Hippocampal formation (tissue), 2 donors: ENCODE measurements around the gene RASA3.
"Not testable (repeated sequence)": the region's sequence is repeated elsewhere in the genome, so short reads cannot be mapped to it uniquely, and the experiment has no call there.

Experiments used
- DNase-seq, 2 donors: peaks; one replicate each; lab custom pipeline; 2025; lab: John Stamatoyannopoulos, UW

RASA3 gene

DNA sequence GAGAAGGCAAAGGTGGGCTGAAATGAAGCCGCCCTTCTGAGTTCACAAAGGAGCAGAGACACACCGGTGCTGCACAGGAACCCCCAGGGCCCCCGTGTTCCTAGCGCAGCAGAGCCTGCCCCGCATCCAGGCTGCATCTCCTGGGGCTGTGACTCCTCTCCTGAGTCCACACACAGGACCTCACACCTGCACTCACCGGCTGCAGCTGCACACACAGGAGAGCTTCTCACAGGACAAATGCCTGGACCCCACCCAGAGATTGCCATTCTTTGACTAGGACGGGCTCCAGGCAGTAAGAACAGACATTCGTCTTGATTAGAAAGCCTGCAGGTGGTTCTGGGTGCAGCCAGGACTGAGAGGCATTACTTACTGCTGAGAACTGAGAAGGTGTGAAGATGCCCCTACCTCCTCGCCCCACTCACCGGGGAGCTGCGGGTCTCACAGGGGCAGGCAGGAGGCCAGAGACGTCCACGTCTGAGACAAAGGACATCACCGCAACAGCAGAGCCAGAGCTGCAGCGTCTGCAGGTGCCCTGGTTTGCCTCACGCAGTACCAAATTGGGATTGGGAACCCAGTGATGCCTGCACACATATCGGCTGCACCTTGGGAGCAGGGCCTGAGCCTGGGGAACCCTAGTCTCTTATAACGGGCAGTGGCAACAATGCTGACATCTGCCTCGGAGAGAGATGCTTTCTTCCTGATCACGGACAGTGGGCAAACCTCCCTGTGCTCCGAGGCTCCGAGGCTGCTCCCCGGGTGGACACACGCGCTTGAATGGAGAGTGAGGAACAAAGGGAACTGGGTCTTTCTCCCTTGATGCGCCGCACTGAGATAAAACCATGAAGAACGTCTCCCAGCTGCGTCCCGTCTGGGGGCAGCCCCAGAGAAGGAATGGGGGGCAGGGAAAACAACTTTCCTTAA lies 50.4 kb downstream of the RASA3 start:
- DNase-seq = no peak

DNA sequence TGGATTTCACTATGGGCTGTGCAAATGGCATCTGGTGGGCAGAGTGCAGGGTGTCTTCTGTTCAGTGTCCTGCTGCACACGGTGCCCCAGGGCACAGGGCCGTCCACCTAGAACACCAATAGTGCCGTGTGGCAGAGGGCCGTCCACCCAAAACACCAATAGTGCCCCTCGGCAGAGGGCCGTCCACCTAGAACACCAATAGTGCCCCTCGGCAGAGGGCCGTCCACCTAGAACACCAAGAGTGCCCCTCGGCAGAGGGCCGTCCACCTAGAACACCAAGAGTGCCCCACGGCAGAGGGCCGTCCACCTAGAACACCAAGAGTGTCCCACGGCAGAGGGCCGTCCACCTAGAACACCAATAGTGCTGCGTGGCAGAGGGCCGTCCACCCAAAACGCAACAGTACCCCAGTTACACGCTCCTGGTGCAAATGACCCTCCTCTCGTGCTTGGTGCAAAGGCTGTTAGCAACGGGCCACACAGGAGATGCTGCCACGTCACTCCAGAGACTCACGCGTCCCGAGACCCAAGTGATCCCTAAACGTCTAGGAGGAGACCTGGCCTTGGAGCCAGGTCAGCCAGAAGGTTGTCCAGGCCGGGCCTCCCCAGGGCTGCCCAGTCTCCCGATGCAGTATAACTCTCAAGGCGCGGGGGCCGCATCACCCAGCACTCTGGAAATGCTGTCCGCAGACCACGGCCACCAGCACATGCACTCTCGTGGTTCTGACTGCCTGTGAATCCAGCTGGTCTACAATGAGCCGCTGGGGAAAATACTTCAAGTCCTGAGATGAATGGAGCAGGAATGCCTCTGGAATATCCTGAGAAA lies 51.5 kb downstream of the RASA3 start:
- no peak for DNase-seq

DNA sequence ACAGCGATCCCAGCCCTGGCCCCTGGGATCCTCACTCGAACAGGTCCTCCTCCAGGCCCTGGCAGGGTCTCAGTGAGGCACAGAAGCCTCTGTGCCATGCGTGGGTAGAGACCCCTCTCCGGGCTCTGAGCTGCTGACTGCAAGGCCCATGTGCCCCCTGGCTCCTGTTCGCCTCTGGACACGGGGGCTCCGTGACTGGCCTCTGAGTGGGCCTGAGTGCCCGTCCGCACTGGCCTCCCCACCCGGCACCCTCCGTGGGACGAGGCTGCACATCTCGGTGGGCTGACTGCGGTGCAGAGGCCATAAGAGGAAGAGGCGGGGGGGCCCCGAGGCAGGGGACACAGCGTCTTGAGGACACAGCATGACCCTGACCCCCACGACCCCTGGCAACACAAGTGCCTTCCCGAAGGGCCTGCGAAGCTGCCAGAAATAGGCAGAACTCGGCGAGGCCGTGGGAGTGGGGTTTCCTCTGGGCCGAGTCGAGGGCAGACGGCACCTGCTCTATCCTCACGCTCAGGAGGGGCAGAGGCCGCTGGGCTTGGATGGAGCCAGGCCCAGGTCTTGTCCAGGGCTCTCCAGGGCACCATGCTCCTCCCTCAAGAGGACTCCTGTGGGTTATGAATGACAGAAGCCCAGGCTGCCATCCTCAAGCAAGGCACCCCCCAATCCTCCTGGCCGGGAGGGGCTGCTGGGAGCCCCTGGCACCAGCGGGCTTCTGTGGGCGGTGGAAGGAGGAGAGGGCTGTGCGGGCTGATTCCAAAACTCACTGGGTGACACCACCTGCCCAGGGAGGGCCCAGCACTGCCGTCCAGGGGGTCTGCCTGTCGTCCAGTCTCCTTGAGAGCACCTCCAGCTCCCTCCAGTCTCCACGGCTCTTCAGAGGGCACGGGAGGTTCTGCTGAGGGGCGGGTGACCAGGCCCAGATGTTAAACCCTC lies 52.6 kb downstream of the RASA3 start:
- DNase-seq = no peak

DNA sequence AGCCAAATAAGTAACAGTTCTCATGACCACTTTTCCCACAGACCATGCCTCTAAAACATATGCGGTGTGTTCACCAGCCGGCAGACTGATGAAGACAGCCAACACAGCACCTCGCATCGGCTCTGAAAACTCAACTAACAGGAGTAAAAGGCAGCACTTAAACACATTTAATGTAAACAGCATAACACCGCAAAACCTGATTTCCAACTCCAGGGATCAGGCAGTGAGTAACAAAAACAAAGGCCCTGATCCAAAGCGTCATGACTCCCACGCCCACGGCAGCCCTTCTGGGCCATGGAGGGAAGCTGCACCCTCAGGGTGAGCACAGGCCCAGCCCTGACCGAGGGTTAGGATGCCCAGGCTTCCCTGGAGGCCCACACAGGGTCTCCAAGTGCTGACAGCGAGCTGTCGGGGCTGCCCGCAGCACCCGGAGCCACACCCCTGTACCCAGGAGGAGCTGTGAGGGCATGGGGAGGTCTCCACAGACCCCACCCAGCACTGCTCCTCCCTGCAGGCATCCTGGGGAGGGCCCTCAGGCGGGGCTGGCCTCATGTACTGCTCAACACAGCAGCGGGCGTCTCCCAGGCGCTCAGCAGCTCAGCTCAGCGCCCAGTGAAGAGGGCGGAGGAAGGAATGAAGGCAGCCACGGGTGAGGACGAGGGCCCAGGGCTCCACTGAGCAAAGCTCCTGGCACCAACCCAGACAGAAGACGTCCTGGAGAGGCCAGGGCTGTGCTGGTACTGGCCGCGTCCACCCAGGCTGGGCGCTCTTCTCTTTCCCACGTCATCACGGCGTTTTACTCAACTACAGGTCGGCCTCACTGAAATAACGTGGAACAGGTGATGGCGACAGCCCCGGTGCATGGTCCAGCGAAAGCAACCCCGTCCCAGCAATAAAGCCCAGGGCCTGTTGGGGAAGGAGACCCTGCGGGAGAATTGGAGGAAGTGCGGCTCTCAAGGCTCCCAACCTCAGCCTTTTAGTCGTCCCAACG lies 53.7 kb downstream of the RASA3 start:
- no peak for DNase-seq

DNA sequence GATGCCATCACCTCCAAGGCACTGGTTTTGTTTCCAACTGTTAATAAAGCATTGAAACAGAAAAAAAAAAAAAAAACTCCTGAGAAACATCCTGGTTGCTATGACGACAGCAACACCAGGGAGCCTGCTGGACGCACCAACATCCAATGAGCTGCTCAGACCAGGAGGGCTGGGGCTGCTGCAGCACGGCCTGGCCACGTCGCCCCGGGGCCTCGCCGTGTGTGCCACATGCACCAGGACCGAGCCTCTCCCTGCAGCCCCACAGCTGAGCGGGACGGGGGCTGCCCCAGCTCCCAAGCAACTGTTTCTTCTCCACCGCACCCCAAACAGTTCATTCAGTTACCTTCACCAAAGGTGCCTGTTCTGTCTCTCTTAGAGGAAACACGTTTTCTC lies 54.5 kb downstream of the RASA3 start:
- DNase-seq = no peak

DNA sequence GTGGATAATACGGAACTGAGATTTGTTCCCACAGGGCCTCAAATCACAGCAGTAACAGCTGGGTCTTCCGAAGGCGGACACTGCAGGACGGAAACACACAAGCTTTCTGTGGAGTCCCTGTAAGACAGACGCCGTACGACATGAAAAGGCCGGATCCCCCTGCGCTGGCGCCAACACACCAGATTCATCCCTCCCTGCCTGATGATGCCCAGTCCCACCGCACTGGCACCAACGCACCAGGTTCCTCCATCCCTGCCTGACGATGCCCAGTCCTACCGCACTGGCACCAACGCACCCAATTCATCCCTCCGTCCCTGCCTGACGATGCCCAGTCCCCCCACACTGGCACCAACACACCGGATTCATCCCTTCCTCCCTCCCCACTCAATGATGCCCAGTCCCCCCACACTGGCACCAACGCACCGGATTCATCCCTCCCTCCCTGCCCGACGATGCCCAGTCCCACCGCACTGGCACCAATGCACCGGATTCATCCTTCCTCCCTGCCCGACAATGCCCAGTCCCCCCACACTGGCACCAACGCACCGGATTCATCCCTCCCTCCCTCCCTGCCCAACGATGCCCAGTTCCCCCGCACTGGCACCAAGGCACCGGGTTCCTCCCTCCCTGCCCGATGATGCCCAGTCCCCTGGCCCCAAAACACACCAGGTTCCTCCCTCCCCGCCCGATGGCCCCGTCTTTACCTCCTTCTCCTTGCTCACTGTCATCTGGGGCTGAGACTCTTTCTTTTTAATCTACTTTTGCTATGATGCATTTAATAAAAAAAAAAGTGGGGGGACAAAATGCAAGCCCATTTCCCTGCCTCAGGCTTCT lies 55.1 kb downstream of the RASA3 start:
- DNase-seq = no peak

DNA sequence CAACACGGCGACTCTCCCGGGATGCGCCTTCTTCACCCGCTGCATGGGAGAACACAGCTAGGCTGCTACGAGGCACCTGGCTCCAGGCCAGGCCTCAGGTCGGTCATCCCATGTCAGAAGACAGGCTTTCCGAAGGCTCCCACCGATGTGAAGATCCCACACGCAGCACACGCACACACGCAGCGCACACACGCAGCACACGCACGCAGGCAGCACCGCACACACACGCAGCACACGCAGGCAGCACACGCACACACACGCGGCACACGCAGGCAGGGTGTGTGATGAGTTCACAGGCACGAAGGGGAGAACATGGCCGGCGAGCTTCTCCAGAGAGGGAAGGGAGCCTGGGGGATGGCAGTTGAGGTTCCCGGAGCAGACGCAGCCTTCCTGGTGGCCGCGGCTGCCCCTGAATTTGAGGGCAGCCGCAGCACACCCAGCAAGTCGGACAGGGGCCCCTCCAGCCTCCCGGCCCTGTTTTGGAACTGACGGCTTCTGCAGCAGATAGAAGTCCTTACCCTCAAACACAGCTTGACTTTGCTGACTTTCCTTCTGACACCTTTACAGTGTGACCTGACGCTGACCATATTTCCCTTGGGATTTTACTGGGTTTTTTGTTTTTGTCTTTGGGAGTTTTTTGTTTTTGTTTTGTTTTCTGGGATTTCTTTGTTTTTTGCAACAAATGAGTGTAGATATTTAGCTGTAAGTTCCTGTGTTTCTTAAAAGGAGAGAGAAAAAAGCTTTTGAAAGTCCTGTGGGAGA lies 55.9 kb downstream of the RASA3 start:
- DNase-seq = no peak

DNA sequence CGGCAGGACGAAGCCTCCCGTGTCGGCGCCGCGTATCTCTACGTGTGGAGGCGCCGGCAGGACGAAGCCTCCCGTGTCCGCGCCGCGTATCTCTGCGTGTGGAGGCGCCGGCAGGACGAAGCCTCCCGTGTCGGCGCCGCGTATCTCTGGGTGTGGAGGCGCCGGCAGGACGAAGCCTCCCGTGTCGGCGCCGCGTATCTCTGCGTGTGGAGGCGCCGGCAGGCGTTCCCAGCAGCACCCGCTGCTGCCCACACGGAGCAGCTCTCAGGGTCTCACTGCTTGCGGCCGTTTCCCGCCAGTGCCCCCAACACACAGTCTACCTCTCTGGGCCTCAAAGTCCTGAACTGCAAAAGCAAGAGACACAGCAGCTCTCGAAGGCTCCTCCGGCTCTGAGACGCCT lies 56.6 kb downstream of the RASA3 start:
- not testable (repeated sequence) for DNase-seq

DNA sequence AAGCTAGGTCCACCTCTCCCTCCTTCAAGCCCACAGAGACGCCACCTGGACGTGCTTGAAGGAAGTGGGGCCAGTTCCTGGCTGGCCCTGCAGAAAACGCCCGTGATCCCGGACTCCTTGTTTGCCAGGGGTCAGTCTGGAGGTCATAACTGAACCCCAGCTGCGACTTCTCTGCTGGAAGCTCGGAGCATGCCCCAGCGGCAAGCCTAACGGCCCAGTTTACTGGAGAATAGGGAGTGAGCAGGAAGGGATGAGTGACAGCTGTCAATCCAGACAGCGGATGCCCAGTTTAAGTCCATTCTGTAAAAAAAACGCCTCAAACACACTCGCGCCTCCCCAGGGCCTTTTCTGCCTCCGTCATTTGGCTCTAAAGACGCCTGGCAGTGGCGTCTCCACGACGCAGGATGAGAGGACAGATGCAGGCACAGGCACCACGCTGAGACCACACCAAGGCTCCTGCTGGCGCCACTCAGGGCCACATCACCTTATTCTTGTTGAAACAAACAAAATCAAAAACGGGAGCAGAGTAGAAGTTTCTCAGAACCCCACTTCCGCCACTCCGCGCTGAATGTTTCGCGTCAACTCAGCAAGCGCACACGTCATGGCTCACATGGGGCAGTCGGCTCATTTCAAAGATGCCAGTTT lies 57.6 kb downstream of the RASA3 start:
- DNase-seq = no peak

DNA sequence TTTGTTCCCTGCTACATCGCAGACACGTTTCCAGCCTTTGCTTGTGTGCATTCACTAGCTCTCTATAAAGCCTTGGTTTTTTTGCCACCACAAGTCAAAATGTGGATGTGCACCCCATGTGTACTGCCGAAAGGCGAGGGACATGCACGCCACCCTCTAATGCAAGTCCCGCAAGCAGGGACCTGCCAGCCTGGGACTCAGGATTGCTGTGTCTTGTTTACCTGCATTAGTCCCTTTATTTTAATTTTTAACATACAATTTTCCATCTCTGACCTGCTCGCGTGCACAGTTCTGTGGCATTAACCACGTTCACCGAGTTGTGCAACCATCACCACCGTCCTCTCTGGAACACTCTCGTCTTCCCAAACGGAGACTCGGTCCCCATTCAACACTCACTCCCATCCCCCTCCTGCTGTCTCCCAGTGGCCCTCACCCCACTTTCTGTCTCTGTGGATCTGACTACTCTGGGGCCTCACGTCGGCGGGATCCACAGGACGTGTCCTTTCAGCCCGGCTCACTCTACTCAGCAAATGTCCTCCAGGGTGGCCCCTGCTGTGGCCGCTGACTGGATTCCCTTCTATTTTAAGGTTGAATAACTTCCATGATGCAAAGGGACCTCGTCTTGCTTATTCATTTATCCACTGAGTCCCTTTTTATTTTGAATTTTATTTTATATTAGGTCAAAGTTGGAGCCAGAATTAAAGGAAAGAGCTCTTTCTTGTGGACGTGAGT lies 58.4 kb downstream of the RASA3 start:
- no peak for DNase-seq

DNA sequence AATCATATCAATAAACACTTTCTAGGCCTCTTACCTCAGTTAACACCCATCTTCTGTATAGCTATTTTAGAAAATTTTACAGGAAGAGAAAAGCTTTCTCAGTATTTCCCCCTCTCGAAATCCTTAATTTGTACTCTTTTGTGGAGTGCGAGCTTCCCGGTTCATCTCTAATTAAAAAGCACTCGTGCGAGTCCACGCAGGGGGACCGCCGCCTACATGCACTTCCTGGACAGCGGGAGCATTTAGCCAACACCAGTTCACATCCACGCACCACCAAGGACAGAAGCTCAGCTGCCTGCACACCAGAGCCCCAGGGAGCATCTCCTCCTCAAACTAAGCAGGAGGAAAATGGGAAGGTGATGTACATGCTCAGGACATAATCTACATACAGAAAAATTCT lies 60.0 kb downstream of the RASA3 start:
- no peak for DNase-seq

DNA sequence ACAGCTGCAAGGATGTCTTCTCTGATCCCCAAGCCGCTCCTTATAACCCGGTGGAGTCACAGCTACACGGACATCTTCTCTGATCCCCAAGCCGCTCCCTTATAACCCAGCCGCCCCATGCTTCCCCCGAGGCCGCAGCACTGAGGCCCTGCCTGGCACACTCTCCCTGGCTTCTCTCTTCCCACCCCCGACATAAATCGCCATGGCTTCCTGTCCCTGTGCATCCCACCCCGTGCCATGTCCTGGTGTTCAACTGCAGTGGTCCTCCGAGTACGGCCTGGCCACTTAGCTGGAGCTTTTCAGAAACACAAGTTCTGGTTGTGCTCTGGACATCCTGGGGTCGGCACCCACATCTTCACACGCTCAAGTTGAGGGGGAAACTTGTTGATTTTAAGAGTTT lies 60.4 kb downstream of the RASA3 start:
- DNase-seq = no peak

DNA sequence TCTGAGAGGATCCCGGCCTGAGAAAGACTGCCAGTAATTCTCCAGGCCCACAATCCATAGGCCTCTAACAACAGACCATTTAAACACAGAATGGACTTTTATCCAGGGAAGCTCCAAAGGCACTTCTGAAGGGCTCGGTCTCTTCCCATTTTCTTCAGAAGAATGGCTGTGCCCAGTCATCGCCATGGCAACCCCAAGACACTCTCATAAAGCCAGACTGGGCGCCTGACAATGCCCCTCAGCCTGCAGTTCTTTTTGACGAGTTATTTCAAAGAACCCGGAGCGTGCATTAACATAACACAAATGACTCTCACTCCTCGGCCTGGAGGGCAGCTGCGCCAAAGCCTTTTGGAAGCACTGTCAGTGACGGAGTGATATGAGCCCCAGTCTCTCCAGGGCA lies 61.0 kb downstream of the RASA3 start:
- DNase-seq = peak in 1 of 2 donors; percentile 18

DNA sequence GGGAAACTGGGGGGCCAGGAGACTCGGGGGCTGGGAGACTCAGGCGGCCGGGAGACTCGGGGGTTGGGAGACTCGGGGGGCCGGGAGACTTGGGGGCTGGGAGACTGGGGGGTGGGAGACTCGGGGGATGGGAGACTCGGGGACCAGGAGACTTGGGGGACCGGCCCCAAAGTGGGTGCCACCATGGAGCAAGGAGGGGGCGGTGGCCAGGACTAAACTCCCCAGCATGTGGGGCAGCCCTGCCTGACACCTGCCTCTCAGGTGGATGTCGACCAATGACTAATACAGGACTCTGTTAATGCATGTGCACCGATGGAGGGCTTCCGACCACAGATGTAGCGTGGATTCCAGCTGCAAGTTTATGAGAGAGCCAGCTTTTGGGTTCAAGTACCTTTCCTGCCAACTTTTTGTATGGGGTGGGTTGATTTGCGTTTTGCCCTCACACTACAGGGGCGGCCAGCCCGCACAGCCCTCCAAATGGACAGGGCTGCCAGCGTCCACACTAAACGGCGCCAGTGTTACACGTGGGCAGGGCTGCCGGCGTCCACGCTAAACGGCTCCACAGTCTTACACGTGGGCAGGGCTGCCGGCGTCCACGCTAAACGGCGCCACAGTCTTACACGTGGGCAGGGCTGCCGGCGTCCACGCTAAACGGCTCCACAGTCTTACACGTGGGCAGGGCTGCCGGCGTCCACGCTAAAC lies 62.2 kb downstream of the RASA3 start:
- DNase-seq = no peak

DNA sequence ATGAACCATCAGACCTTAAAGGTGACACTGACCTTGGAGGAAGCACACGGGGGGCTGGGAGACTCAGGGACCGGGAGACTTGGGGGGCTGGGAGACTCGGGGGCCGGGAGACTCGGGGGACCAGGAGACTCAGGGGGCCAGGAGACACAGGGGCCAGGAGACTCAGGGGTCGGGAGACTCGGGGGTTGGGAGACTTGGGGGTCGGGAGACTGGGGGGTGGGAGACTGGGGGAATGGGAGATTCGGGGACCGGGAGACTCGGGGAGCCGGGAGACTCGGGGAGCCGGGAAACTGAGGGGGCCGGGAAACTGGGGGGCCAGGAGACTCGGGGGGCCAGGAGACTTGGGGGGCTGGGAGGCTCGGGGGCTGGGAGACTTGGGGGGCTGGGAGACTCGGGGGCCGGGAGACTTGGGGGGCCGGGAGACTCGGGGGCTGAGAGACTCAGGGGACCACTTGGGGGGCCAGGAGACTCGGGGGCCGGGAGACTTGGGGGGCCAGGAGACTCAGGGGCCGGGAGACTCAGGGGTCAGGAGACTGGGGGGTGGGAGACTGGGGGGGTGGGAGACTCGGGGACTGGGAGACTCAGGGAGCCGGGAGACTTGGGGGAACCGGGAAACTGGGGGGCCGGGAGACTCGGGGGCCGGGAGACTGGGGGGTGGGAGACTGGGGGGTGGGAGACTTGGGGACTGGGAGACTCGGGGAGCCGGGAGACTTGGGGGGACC lies 62.9 kb downstream of the RASA3 start:
- no peak for DNase-seq

DNA sequence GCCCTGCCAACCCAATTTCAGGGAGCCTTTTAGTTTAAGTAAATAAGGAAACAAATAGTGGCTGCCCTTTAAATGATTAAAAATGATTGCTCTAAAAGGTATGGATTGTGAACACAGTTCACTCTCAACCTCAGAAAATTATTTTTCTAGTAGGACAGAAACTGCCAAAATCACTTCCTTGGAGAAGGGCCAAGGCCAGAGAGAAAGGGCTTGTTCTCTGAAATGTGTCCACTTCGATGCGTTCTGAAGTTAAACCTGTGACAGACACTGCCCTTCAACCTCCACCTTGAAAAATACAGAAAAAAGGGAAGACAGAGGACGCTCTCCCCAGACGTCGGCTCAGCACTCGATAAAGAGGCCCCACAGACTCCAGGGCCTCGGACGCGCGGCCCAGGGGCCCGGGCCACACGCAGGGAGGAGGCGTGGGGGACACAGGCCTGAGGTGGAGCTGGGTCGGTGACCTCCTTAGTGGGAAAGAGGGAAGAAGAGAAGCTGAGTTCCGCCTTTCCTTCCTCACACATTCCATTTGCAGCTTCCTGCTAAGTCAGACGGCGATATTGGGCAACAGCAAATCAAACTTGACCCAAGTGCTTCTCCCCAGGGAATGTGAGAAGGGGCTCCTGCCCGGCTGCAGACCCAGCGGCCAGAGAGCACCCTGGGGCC lies 63.6 kb downstream of the RASA3 start:
- no peak for DNase-seq
